Measurements from ENCODE around the gene MYH7. TPM values are rescaled to one million over a fixed set of nuclear protein-coding genes. Genes with fewer than 3 reads are reported as not detected.

MYH7 gene
- not detected in 5 replicates for total RNA-seq (2022; extraction: Qiagen RNA extraction; ENCODE audit: low read depth)

GRCh38 chr14:23435543-23436326 lies at the start of gene MYH7:
MYH7 (minus strand) TSS chr14:23435660; CDS start chr14:23433732, 1,928 bp downstream.

GRCh38 chr14:23469127-23469905 lies 33.9 kb upstream of the MYH7 start, which contains the start of gene NGDN:
NGDN (plus strand) TSS chr14:23469703; CDS start chr14:23469716, 13 bp downstream.

GRCh38 chr14:23407516-23408306 lies 27.7 kb downstream of the MYH7 start, which contains the start of gene MYH6:
MYH6 (minus strand) TSS chr14:23408273; CDS start chr14:23407223, 1,050 bp downstream.

GRCh38 chr14:23376482-23377197 lies 58.8 kb downstream of the MYH7 start, which contains the start of gene CMTM5:
CMTM5 (plus strand) TSS chr14:23377046; CDS start chr14:23377252, 206 bp downstream.

GRCh38 chr14:23372509-23372908 lies 63.0 kb downstream of the MYH7 start, which contains the start of gene IL25:
IL25 (plus strand) TSS chr14:23372809.

GRCh38 chr14:23365036-23365731 lies 70.3 kb downstream of the MYH7 start, which contains the start of gene EFS:
EFS (minus strand) TSS chr14:23365172; CDS start chr14:23365025, 147 bp downstream.

Other genes starting within 250 kb of the MYH7 start
- gene RNF212B, start 197.7 kb downstream of the MYH7 start, total RNA-seq (2022; extraction: Qiagen RNA extraction; ENCODE audit: low read depth) = not detected in 5 replicates
- gene HOMEZ, start 149.5 kb downstream of the MYH7 start, total RNA-seq (2022; extraction: Qiagen RNA extraction; ENCODE audit: low read depth) = 7.4 to 10.9 TPM (median 7.7 TPM) in 5 replicates
- 3.2 to 6.3 TPM (median 4.1 TPM) in 5 replicates for gene PPP1R3E, start 132.8 kb downstream of the MYH7 start, total RNA-seq (2022; extraction: Qiagen RNA extraction; ENCODE audit: low read depth)
- 19.2 to 23.2 TPM (median 20.4 TPM) in 5 replicates for gene BCL2L2, start 128.8 kb downstream of the MYH7 start, total RNA-seq (2022; extraction: Qiagen RNA extraction; ENCODE audit: low read depth)
- gene PABPN1, start 114.2 kb downstream of the MYH7 start, total RNA-seq (2022; extraction: Qiagen RNA extraction; ENCODE audit: low read depth) = 140 to 164 TPM (median 154 TPM) in 5 replicates
- 6.1 to 7.6 TPM (median 6.6 TPM) in 5 replicates for gene SLC22A17, start 82.8 kb downstream of the MYH7 start, total RNA-seq (2022; extraction: Qiagen RNA extraction; ENCODE audit: low read depth)
- gene EFS, start 70.5 kb downstream of the MYH7 start, total RNA-seq (2022; extraction: Qiagen RNA extraction; ENCODE audit: low read depth) = not detected in 5 replicates
- gene IL25, start 62.9 kb downstream of the MYH7 start, total RNA-seq (2022; extraction: Qiagen RNA extraction; ENCODE audit: low read depth) = not detected in 5 replicates
- gene CMTM5, start 58.6 kb downstream of the MYH7 start, total RNA-seq (2022; extraction: Qiagen RNA extraction; ENCODE audit: low read depth) = not detected in 5 replicates
- gene MYH6, start 27.4 kb downstream of the MYH7 start, total RNA-seq (2022; extraction: Qiagen RNA extraction; ENCODE audit: low read depth) = not detected in 5 replicates
- 62.3 to 74.9 TPM (median 70.3 TPM) in 5 replicates for gene NGDN, start 34.0 kb upstream of the MYH7 start, total RNA-seq (2022; extraction: Qiagen RNA extraction; ENCODE audit: low read depth)
- 0.77 to 2.4 TPM (median 1.7 TPM) in 5 replicates for gene ZFHX2, start 116.1 kb upstream of the MYH7 start, total RNA-seq (2022; extraction: Qiagen RNA extraction; ENCODE audit: low read depth)
- gene THTPA, start 120.6 kb upstream of the MYH7 start, total RNA-seq (2022; extraction: Qiagen RNA extraction; ENCODE audit: low read depth) = 12.6 to 14.8 TPM (median 13.0 TPM) in 5 replicates
- gene AP1G2, start 132.1 kb upstream of the MYH7 start, total RNA-seq (2022; extraction: Qiagen RNA extraction; ENCODE audit: low read depth) = 38.5 to 58.5 TPM (median 44.8 TPM) in 5 replicates
- 0.03 TPM in 1 of 5 replicates, not detected in the others for gene JPH4, start 143.1 kb upstream of the MYH7 start, total RNA-seq (2022; extraction: Qiagen RNA extraction; ENCODE audit: low read depth)
- 7.4 to 11.1 TPM (median 8.2 TPM) in 5 replicates for gene DHRS2, start 200.7 kb upstream of the MYH7 start, total RNA-seq (2022; extraction: Qiagen RNA extraction; ENCODE audit: low read depth)